PC-3 (cell line): ENCODE data around the gene PKDCC.

ENCODE experiments used
- EZH2 ChIP-seq: fragments of 300-600 bp; sonication (generic); IDR thresholded peaks from one replicate; pipeline ENCODE4 v1.6.1; 2017; ENCODE audit warnings: antibody characterized with exemption, mild to moderate bottlenecking, low read length; ENCODE audit not compliant: unreplicated experiment
- TF ChIP-seq, protein P1 (sequence below): fragments of 300-600 bp; sonication (generic); conservative IDR thresholded peaks from 2 replicates; pipeline ENCODE4 v1.5.1; 2017; ENCODE audit warnings: antibody characterized with exemption, low read depth, mild to moderate bottlenecking, low read length

- TF ChIP-seq, protein P1, sequence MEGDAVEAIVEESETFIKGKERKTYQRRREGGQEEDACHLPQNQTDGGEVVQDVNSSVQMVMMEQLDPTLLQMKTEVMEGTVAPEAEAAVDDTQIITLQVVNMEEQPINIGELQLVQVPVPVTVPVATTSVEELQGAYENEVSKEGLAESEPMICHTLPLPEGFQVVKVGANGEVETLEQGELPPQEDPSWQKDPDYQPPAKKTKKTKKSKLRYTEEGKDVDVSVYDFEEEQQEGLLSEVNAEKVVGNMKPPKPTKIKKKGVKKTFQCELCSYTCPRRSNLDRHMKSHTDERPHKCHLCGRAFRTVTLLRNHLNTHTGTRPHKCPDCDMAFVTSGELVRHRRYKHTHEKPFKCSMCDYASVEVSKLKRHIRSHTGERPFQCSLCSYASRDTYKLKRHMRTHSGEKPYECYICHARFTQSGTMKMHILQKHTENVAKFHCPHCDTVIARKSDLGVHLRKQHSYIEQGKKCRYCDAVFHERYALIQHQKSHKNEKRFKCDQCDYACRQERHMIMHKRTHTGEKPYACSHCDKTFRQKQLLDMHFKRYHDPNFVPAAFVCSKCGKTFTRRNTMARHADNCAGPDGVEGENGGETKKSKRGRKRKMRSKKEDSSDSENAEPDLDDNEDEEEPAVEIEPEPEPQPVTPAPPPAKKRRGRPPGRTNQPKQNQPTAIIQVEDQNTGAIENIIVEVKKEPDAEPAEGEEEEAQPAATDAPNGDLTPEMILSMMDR: no peak
- TF ChIP-seq EZH2: no peak
Measured at GRCh38 chr2:42051543-42052235, 3.9 kb downstream of the PKDCC start.
